ENCODE results near the gene JUND.

Gene JUND

DNA sequence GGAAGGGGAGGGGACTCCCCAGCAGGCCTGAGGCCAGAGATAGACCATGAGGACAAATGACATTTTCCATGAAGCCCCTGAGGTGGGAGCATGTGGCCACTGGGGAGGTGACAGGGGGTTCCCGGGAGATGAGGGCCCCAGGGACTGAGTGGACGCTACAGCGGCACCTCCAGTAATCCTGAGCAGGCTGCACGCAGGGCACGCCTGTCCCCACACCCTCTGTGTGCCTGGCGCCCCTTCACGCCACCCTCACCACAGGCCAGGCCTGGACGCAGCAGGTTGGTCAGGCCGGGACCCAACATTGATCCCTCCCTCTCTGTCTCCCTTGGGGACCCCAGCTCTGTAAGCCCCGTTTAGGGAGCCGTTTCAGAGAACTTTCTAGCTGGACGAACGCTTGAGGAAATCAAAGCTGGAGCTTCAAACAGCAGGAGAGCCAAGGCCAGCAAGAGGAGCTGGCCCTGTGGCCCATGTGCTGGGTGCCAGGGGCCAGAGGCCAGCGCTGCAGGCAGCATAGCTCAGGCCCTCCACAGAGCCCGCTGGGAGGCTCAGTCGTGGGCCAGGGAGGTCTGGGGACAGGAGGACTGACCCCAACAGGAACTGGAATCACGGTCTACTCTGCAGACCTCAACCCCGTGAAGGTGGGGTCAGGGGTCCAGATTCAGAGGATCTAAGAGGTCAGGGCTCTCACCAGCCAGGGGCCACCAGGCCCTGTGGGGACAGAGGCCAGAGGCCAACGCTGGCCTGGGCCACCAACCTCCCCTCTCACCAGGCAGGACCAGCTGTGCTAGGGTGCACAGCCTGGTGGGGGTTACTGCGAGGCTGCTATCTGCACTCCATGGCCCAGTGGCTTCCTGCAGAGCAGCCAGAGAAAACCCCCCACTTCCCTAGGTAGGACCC, 26.9 kb upstream of the JUND start:
- no peak for DNase-seq

DNA sequence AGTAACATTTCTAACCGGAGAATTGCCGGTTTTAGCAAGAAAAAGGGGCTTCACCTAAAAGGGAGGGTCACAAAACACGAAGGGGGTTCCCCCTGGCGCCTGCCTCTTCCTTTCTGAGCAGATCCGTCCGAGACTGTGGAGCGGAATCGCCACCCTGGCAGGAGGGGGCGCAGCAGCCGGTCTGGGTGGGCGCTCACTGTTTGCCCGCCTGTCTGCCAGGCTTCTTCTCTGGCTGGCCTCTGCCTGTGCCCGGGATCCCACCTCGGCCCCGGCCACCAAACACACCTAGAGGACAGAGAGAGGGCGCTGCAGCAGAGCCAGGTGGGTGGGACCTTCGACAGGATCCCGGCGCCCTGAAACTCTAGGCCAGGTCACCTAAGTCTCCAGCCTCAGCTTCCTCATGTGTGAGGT, 25.9 kb upstream of the JUND start:
- no peak for DNase-seq

DNA sequence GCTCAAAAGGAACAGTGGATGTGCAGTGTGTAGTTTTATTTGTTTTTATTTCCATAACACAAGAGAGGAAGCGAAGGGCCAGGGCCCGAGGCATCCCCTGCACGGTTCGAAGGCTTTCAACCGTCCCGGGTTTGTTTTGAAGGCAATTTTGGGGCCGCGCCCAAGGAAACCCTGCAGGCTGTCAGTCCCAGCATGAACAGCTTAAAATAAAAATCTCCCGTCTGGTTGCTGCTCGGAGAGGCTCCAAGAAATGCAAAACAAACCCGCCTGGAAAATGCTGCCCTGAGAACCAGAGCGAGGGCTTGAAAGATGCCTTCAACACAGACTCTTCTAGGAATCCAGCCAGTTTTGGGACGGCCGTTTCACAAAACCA, 25.5 kb upstream of the JUND start:
- no peak for DNase-seq

DNA sequence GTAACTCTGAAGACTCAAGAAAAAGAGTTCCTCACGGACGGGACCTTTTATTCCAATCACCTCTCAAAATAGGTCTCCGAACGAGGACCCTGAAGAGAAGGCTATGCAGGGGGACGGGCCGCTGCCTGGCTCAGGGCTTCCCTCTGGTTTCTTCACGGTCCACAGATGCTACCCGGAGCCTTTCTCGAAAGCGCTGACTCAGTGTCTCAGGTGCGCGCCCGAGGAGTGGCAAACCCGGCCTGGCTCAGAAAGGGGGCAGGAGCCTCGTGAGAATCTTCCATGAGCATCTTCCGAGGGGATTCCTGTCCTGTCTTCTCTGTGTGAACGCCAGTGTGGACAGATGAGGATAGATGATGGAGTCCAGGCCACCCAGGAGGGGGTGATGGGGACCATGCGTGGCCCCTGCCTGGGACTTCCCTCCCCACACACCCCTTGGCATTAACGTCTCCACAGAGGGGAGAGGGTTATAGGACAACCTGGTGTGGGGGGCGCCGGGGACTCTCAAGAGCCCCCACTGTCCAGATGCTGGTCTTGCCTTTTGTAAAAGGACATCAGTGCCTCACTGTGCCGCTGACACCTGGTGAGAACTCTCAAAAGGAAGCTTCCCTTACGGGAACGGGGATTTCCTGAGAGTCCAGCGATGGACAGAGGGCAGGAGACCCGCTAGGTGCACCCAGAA, 24.9 kb upstream of the JUND start:
- no peak for DNase-seq

DNA sequence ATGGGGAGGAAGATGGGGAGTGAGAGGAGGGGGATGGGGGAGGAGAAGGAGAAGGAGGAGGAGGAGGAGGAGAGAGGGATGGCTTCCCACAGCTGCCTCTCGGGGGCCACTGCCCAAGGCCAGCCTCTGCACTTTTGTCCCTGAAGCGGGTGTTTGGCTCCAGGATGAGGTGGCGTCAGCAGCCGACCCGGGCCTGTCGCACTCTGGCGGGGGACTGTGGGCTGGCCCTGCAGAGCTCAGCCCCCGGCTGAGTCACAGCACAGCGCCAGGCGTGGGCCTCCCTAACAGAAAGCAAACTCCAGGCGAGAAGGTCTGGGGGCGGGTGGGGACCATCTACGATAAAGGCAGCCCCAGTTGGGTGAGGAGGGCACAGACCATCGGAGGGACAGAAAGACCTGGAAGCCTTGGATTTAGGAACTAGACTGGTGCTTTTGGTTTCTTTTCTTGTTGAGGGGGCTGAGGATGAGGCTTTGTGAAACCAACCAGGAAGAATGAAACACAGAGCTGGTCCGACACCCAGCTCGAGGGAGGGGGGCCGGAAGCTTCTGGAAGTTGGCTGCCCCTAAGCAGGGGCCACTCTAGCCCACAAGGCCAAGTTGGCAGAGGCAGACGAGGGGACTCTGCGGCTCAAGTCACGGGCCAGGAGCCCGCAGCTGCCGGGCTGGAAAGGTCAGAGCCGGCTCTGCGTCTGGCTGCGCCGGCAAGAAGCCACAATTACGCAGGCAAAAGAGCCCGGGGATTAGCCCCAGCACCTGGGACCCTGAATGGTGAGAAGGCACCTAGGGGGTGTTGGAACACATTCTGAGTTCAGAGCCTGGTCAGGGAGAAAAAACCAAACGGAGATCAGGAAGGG, 23.3 kb upstream of the JUND start:
- DNase-seq: no peak

DNA sequence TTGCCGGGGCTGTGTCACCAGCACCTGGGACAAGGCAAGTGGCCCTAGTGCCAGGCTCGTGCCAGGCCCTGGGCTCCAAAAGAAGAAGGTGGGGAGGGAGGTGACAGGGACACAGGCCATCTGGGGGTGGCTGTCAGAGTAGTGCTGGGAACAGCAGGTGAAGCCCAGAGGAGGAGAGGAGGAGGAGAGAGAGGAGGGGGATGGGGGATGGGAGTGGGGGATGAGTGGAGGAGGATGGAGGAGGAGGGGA, 22.7 kb upstream of the JUND start:
- DNase-seq: no peak

DNA sequence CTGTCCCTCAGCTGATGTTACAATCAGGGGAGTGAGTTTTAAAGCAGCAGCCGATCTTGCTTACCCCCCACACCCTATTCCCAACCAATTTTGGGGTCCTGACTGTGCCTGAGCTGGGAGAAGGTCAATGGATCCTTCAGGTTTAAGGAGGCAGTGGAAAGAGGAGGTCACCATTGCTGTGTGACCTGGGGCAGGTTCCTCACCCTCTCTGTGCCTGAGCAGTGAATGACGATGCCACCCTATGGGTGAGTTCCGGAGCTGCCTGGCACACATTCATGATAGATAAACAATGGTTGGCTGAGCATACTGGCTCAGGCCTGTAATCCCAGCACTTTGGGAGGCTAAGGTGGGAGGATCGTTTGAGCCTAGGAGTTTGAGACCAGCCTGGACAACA, 20.3 kb upstream of the JUND start:
- DNase-seq: no peak

DNA sequence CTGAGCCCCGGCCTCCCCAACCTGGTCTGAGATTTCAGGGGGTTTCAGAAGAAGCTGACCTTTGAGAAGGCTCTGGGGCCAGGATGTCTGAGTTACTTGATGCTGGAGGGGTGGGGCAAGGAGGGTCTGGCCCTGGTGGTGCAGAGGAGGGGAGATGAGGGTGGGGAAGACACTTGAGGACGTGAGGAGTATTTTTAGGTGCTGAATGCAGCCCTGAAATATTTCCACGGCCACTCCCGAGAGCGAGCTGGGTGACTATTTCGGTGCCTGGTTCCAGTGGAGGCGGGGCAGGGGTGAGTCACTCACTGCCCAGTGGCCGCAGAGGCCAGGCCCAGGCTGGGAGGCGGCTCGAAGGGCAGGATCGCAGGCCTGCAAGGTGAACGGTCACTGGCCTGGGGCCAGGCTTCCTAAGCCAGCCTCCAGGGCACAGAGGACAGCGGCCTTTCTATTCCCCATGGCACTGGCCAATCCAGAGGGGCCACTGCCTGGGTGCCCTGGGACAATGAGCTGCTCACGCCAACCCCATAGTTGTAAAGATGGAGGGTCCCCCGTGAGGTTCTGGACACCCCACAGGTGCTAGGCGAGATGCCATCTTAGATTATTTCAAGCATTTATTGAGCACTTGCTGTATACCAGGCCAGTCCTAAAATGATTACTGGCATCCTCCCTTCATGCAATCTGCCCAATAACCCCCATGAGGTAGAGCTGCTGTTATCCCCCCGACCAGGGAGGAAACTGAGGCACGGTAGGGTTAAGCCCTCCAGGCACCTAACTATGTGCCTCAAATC, 19.7 kb upstream of the JUND start:
- DNase-seq: no peak

DNA sequence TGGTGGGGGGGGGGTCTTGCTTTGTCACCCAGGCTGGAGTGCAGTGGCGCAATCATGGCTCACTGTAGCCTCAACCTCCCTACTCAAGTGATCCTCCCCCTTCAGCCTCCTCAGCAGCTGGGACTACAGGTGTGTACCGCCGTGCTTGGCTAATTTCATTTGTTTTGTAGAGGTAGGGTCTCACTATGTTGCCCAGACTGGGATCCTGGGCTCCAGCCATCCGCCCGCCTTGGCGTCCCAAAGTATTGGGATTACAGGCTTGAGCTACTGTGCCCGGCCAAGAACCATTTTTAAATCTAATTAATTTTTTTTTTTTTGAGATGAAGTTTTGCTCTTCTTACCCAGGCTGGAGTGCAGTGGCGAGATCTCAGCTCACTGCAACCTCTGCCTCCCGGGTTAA, 18.2 kb upstream of the JUND start:
- DNase-seq: no peak

DNA sequence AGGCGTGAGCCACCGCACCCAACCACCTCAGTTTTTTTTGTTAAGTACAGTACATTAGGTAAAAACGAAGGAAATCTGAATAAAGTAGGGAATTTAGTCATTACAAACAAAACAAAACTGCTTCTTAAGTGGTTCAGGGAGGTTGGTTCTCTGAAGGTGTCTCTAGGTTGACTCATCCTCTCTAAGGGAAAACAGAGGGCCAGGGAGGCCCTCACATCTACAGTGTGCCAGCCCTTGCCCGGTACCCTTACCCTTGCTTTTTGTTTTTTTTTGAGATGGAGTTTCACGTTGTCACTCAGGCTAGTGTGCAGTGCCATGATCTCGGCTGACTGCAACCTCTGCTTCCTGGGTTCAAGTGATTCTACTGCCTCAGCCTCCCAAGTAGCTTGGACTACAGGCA, 17.2 kb upstream of the JUND start:
- DNase-seq: no peak

DNA sequence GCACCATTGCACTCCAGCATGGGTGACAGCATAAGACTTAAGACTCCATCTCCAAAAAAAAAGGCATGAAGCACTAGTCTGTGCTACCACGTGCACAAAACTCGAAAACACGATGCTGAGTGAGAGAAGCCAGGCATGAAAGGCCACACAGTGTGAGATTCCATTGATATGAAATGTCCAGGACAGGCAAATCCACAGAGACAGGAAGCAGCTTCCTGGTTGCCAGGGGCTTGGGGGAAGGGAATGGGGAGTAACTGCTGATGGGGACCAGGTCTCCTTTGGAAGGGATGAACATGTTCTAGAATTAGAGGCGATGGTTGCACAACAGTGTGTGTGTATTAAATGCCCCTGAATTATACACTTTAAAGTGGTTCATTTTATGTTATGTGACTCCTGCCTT, 15.9 kb upstream of the JUND start:
- DNase-seq: no peak

DNA sequence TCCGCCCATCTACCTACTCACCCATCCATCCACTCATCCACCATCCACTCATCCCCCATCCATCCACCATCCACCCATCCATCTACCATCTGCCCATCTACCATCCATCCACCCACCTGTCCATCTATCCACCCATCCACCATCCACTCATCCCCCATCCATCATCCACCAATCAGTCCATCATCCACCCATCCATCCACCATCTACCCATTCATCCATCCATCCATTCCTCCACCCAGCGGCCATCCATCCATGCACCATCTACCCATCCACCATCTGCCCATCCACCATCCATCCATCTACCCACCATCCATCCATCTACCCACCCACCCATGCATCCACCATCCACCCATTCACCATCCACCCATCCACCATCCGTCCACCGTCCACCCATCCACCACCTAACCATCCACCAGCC, 13.6 kb upstream of the JUND start:
- DNase-seq: no peak

DNA sequence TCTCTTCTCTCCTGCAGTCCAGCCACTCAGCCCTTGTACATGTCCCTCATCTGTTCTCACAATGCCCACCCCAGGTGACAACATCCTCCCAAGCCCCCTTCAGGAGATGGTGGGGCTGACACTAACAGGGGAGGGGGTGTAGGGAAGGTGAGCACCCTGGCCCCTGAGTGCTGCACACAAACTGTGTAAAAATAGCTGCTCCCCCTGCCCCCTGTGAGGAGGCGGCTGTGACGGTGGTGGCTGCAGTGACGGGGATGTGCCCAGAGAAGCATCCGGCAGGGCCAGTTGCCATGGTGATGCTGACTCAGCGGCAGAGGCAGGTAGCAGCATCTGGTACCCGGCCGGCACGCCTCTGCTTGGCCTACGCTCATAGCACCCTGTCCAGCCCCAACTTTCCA, 13.0 kb upstream of the JUND start:
- DNase-seq: no peak

DNA sequence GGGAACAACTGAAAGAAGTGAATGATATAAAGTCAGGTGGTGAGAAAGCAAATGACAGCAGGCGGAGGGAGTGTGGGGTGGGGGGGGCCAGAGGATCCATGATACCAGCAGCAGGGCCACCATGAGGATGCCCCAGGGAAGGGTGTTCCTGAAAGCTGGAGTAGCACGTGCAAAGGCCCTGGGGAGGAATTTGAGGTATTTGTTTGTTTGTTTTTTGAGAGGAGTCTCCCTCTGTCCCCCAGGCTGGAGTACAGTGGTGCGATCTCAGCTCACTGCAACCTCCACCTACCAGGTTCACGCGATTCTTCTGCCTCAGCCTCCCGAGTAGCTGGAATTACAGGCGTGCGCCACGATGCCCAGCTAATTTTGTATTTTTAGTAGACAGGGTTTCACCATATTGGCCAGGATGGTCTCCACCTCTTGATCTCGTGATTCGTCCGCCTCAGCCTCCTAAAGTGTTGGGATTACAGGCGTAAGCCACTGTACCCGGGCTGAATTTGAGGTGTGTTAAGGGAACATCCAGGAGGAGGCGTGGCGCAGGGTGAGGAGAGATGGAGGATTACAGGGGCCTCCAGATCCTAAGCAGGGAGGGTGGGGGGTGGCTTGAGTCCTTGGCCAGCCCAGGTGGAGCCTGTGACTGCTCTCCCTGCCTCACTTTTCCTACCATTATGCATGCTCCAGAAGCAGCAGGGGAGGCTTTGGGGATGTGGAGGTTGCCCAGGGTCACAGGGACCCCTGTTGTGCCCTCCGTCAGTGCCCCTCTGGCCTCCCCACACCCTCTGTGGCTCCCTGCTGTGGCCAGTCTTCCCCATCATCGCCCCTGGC, 12.4 kb upstream of the JUND start:
- no peak for DNase-seq

DNA sequence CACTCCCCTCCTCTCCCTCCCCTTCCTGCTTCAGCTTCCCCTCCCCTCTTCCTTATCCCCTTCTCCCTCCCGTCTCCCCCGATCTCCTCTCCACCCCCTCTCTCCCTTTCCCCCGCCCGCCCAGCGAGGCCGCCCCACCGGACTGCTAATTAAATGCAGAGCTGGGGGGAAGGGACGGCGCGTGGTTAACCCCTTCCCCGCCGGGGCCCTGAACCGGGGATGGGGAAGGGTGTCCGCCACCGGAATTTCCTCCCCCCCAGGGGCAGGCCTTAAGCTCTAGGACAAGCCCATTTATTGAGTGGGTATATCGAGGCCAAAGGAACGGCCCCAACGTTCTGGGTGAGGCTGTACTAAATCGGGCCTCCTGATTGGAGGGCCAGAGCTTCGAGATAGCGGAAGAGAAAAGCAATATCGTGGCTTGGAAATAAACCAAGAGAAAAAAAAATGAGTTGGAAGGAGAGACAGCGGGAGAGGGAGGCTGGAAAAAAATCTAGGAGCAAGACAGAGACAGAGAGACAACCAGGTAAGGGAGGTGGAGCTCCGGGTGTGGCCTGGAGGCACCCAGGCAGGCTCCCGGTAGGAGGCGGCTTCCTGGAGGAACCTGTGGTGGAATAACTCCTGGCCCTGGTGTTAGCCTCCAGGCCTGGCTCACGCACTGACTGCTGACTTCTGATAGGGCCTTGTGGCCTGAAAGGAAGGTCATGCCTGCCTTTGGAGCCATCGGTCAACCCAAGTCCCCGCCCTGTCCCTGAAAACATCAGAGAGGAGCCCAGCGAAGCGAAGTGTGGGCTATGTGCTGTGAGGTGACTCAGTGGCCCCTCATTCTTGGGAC, 11.6 kb upstream of the JUND start:
- DNase-seq: no peak

DNA sequence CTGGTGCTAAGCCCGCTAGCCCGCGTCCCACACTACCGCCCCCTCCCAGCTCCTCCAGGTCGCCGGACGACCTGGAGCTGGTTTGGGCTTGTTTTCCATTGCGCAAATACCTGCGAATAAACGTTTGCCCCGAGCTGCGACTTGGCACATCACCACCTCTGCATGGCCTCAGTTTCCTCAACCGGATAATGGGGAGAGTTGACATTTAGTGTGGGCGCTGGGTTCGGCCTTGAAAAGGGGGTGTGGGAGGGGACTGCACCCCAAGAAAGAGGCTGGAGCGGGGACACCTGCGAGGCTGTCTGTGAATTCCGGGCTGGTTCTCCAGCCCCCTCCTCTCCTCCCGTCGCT, 11.0 kb upstream of the JUND start:
- no peak for DNase-seq

DNA sequence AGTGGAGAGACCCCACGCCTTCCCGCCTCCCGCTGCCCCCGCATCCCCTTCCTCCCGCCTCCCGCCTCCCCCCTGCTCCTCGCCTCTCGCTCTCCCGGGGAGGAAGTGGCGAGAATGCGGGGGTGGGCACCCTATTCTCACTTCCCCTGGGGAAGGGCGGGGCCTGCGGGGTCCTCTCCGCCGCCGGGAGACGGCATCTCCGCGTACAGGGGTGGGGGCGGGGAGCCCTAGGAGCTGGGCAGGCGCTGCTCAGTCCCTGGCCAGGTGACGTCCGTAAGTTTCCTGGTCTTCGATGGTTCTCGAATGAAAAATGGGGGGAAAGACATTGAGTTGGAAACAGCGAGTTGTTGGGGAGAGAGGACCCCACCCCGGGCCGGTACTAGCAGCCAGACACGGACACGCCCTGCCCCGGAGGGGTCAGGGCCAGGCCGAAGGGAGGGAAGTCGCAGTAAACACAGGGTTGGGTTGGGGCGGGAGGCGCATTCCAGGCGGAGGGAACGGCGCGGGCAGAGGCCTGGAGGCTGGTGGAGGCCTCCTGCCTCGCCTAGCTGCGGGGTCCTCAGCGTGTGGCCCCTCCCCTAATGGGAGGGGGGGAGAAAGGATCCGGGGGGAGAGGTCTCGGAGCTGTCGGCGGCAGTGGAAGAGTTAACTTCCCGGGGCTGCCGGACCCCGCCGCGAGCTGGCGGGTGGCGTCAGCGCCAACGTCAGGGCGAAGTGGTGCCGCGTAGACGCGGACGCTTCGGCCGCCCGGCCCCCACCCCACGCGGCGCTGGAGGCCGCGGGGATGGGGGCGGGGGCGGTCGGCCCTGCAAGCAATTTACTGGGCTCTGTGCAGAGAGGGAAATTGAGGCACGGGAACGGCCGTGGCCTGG, 10.4 kb upstream of the JUND start:
- no peak for DNase-seq

DNA sequence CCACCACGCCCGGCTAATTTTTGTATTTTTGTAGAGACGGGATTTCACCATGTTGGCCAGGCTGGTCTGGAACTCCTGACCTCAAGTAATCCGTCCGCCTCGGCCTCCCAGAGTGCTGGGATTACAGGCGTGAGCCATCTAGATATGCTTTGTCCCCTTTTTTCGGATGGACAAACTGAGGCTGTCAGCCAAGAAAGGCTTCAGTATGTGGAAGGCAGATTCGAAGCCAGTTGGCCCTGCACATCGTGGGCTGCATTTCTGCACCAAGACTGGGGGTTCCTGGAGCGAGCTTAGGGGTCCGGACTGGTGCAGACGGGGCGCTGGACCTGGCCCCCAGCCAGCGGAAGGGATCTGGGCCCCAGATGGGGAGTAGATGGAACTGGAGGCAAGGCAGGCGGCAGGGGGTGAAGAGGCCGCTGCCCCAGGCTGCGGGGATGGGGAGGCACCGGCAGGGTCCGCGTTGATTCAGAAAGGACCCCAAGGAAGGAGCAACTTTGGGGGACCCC, 9.7 kb upstream of the JUND start:
- DNase-seq: no peak

DNA sequence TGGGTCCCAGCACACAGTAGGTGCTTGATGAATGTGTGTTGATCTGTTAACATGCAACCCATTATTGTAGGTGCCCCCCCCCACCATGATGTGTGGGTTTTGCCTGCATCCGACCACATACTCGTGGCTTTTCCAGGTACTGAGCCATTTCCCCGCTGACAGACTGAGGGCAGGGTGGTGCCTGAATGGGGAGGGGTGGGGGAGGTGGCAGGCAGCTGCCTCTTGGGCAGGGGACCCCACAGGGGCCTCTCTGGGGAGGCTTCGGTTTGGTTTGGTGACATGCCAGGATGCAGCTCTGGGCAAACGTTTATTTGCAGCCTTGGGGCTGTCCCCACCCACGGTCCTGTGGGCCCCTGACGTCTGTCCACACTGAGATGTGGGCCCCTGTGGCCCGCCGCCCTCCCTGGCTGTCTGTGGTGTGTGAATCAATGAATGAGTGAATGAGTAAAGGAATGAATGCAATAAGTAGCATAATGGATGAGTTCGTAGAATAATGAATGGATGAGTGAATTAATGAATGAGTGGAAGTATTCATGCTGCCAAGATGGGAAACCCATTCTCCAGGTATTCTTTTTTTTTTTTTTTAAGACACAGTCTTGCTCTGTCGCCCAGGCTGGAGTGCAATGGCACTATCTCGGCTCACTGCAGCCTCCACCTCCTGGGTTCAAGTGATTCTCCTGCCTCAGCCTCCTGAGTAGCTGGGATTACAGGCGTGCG, 9.0 kb upstream of the JUND start:
- DNase-seq: no peak
